Vagina (tissue), 2 donors: ENCODE measurements around the gene TECPR1. TPM values are rescaled to one million over a fixed set of nuclear protein-coding genes. Genes with fewer than 3 reads are reported as not detected.

ENCODE experiments used
- DNase-seq, 2 donors: peaks; one replicate each; pipeline ENCODE4 v3.0.0-alpha.2; 2017; ENCODE audit errors: extremely low spot score in 2 of 2
- H3K27ac ChIP-seq: fragments of 200-600 bp; sonication (generic); one replicate; pipeline ENCODE4 v1.5.1; 2019
- H3K27me3 ChIP-seq: fragments of 200-600 bp; sonication (generic); one replicate; pipeline ENCODE4 v1.5.1; 2019
- H3K36me3 ChIP-seq, 2 donors: fragments of 200-600 bp; sonication (generic); one replicate each; pipeline ENCODE4 v1.5.1; 2017 to 2019
- H3K4me1 ChIP-seq: fragments of 200-600 bp; sonication (generic); one replicate; pipeline ENCODE4 v1.5.1; 2019
- H3K4me3 ChIP-seq, 2 donors: fragments of 200-600 bp; sonication (generic); 1 replicate in 1 of 2; 2 replicates in 1 of 2; pipeline ENCODE4 v1.5.1; 2016 to 2019
- H3K9me3 ChIP-seq: fragments of 200-600 bp; sonication (generic); one replicate; pipeline ENCODE4 v1.5.1; 2019
- POLR2A ChIP-seq, 2 donors: fragments of 450-650 bp; IDR thresholded peaks; one replicate each; pipeline ENCODE4 v1.6.1; 2017; ENCODE audit warnings: antibody characterized with exemption in 2 of 2, mild to moderate bottlenecking in 2 of 2, moderate library complexity in 2 of 2
- POLR2AphosphoS5 ChIP-seq, 2 donors: sonication (generic); formaldehyde crosslinking; IDR thresholded peaks; one replicate each; pipeline ENCODE4 v1.9.0; 2017; ENCODE audit warnings: antibody characterized with exemption in 2 of 2, mild to moderate bottlenecking in 2 of 2, low read depth in 1 of 2; ENCODE audit not compliant: insufficient read depth in 1 of 2
- intact Hi-C: fragments of 100-400 bp; cut with DNase I; formaldehyde crosslinking; loops from one replicate; pipeline ENCODE4 v1.15.1; 2023
- total RNA-seq: library from RNA; depleted of rRNA; stranded (reverse); fragments of >200 nt; gene quantifications from one replicate; pipeline ENCODE4 v1.2.3, GENCODE V29; 2016
- TF ChIP-seq, protein P1 (sequence below), 3 experiments: fragments of 450-650 bp in 2 of 3; fragments of 200-600 bp in 1 of 3; sonication (generic) in 1 of 3; IDR thresholded peaks; one replicate each; pipeline ENCODE4 v1.5.1; 2017 to 2019; ENCODE audit warnings: antibody characterized with exemption in 3 of 3, mild to moderate bottlenecking in 2 of 3, moderate library complexity in 2 of 3

Gene TECPR1
- total RNA-seq, 1 donor from 2014 or later, result 19.6 TPM

DNA sequence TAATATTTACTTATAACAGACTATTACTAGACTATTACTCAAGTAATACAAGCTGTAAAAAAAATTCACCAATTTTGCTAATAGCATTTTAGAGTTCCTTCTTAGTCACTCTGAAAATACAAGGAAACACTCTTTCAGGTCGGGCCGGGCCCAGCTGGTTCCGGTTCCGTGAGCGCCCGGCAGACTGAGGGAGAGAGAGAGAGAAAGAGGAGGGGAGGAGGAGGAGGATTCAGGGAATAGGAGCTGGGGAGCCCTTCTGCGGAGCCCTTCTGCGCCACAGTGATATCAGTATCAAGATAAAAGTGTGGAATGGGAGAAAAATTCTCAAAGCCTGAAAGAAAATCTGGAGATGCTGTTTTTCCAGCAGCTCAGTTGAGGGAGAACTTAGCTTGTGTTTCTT is 71.3 kb downstream of the TECPR1 start:
- Histone ChIP-seq H3K27ac (no peak overlapping the region), H3K9me3 (no peaks in the 10 kb centered on the region), H3K36me3 (peaks cover 0 to 5% of the 10 kb centered on the region in 2 donors), H3K4me1 (no peaks in the 10 kb centered on the region), H3K27me3 (no peaks in the 10 kb centered on the region), H3K4me3 (no peak overlapping the region)
- TF ChIP-seq, protein P1, sequence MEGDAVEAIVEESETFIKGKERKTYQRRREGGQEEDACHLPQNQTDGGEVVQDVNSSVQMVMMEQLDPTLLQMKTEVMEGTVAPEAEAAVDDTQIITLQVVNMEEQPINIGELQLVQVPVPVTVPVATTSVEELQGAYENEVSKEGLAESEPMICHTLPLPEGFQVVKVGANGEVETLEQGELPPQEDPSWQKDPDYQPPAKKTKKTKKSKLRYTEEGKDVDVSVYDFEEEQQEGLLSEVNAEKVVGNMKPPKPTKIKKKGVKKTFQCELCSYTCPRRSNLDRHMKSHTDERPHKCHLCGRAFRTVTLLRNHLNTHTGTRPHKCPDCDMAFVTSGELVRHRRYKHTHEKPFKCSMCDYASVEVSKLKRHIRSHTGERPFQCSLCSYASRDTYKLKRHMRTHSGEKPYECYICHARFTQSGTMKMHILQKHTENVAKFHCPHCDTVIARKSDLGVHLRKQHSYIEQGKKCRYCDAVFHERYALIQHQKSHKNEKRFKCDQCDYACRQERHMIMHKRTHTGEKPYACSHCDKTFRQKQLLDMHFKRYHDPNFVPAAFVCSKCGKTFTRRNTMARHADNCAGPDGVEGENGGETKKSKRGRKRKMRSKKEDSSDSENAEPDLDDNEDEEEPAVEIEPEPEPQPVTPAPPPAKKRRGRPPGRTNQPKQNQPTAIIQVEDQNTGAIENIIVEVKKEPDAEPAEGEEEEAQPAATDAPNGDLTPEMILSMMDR (IDR thresholded peaks at IDR 0.05), result no peak
- no peak for TF ChIP-seq POLR2AphosphoS5 (IDR thresholded peaks at IDR 0.05; ENCODE audit: insufficient read depth in 1 of 2, low read depth in 1 of 2)
- TF ChIP-seq POLR2A (IDR thresholded peaks at IDR 0.05), result no peak
- intact Hi-C loops, result no loop called here
- no peak for DNase-seq

GRCh38 chr7:98178762-98179490 is 73.1 kb downstream of the TECPR1 start:
- H3K4me3 ChIP-seq, result no peak overlapping the region
- no peak for DNase-seq
- no peak overlapping the region for H3K27ac ChIP-seq
- no peaks in the 10 kb centered on the region for H3K4me1 ChIP-seq
- peaks cover 0 to 11% of the 10 kb centered on the region in 2 donors for H3K36me3 ChIP-seq
- no peaks in the 10 kb centered on the region for H3K9me3 ChIP-seq
- TF ChIP-seq, protein P1 (IDR thresholded peaks at IDR 0.05), result no peak
- intact Hi-C loops, result no loop called here
- H3K27me3 ChIP-seq, result no peaks in the 10 kb centered on the region

- no peak overlapping the region for H3K27ac ChIP-seq
- peak in 1 of 2 donors; percentile 39 for TF ChIP-seq POLR2AphosphoS5 (IDR thresholded peaks at IDR 0.05; ENCODE audit: insufficient read depth in 1 of 2, low read depth in 1 of 2)
- TF ChIP-seq, protein P1 (IDR thresholded peaks at IDR 0.05), result no peak
- no peak overlapping the region for H3K4me3 ChIP-seq
- H3K36me3 ChIP-seq, result peaks cover 0 to 11% of the 10 kb centered on the region in 2 donors
- H3K9me3 ChIP-seq, result no peaks in the 10 kb centered on the region
- no peaks in the 10 kb centered on the region for H3K4me1 ChIP-seq
- intact Hi-C loops, result no loop called here
- no peaks in the 10 kb centered on the region for H3K27me3 ChIP-seq
- DNase-seq, result no peak
These were observed 73.7 kb downstream of the TECPR1 start for GRCh38 chr7:98178321-98178720.

DNA sequence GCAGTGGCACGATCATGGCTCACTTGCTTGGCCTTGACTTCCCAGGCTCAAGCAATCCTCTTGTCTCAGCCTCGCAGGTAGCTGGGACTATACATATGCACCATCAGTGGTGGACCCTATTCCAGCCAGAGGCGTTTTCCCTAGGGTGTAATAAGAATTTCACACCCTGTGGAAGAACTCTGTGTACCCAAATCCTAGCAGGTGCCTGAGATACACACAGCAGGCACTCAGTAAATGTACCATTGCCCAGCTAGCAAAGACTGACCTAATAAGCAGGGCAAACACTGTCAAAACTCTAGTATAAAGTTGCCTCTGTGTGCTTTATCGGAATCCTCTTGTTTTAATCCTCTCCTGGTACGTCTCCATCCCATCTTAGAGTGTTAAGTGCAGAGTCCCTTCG is 74.5 kb downstream of the TECPR1 start:
- Histone ChIP-seq H3K27ac (no peak overlapping the region), H3K36me3 (peaks cover 0 to 16% of the 10 kb centered on the region in 2 donors)
- no peak for DNase-seq

More for the DNA sequence above, 74.5 kb downstream of the TECPR1 start:
- Histone ChIP-seq H3K9me3 (no peaks in the 10 kb centered on the region), H3K4me3 (no peak overlapping the region), H3K27me3 (no peaks in the 10 kb centered on the region), H3K4me1 (no peaks in the 10 kb centered on the region)
- no peak for TF ChIP-seq POLR2A (IDR thresholded peaks at IDR 0.05)
- TF ChIP-seq, protein P1 (IDR thresholded peaks at IDR 0.05), result no peak
- no peak for TF ChIP-seq POLR2AphosphoS5 (IDR thresholded peaks at IDR 0.05; ENCODE audit: insufficient read depth in 1 of 2, low read depth in 1 of 2)
- intact Hi-C loops, result no loop called here
